Esophagus squamous epithelium (tissue), 4 donors: ENCODE measurements around the gene OR10H3.

Experiments used
- POLR2A ChIP-seq, 4 donors: fragments of 450-650 bp; IDR thresholded peaks; one replicate each; pipeline ENCODE4 v1.6.1; 2017; ENCODE audit warnings: antibody characterized with exemption in 4 of 4, mild to moderate bottlenecking in 4 of 4, moderate library complexity in 3 of 4
- TF ChIP-seq, protein P1 (sequence below), 6 experiments: fragments of 450-650 bp in 4 of 6; fragments of 200-600 bp in 2 of 6; sonication (generic) in 2 of 6; IDR thresholded peaks; one replicate each; pipeline ENCODE4 v1.5.1; 2016 to 2019; ENCODE audit warnings: antibody characterized with exemption in 6 of 6, mild to moderate bottlenecking in 4 of 6, moderate library complexity in 4 of 6

DNA sequence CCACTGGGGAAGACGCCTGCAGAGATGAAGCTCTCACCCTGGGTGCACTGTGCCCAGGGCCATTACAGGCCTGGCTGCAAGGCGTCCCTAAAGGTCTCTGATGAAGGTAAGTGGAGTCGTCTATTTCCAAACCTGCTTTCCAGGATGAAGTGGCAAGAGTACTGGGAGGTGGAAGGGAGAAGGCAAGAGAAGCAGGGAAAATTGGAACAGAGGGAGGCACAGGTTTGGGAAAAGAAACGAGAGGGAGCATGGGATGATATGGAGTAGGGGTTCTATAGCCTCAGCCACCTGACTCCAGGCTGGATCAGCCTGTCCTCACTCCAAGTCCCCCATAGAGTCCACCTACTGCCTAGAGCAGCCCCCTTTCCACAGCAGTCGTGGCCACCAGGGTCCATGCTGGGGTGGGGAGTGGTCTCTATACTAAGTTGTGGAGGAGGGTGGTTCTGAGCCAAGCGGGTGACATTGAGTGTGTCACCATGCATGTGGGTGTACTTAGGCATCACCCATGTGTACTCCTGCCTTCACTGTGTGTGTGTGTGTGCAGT lies 49.9 kb downstream of the OR10H3 start, which contains the start of gene OR10H5:
- no peak for TF ChIP-seq POLR2A (IDR thresholded peaks at IDR 0.05)
- TF ChIP-seq, protein P1, sequence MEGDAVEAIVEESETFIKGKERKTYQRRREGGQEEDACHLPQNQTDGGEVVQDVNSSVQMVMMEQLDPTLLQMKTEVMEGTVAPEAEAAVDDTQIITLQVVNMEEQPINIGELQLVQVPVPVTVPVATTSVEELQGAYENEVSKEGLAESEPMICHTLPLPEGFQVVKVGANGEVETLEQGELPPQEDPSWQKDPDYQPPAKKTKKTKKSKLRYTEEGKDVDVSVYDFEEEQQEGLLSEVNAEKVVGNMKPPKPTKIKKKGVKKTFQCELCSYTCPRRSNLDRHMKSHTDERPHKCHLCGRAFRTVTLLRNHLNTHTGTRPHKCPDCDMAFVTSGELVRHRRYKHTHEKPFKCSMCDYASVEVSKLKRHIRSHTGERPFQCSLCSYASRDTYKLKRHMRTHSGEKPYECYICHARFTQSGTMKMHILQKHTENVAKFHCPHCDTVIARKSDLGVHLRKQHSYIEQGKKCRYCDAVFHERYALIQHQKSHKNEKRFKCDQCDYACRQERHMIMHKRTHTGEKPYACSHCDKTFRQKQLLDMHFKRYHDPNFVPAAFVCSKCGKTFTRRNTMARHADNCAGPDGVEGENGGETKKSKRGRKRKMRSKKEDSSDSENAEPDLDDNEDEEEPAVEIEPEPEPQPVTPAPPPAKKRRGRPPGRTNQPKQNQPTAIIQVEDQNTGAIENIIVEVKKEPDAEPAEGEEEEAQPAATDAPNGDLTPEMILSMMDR (IDR thresholded peaks at IDR 0.05) = no peak
